HTERT RPE-1 (cell line): ENCODE measurements around the gene IL36G.

ENCODE experiments used
- in situ Hi-C: fragments of 300-500 bp; cut with MboI; formaldehyde crosslinking; loops from 4 replicates; pipeline ENCODE4 v1.14.3; 2020; ENCODE audit warnings: low sequenced_read_pairs

IL36G gene

DNA sequence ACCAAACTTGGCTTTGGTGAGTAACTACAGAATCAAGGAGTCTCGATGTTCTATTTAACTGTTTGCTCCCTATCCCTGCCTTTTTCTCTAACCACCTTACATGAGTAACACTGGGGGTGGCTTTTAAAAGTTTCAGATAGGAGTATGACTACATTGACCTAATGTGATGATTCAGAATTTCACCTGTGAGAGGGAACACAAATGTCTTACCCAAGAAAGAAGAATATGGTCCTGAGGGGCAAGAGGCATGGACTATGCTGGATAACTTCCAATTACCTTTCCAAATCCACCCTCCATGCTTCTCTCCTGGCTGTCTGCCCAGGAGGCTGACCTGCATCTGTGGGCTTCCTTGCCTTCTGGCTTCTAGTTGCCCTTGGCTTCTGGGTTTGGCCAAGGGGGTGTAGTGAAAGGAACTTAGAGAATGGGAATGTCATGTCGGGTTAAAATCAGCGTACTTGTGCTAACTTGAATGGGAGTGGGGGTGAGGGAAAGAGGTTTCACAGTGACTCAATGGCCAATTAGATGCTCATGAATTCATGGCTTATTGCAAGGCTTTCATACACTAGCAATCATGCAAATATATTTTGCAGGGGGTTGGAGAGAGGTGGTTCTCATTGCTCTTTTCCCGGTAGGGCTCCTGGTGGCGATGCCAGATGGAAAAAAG is 5.3 kb upstream of the IL36G start:
- in situ Hi-C loops: no loop called here

DNA sequence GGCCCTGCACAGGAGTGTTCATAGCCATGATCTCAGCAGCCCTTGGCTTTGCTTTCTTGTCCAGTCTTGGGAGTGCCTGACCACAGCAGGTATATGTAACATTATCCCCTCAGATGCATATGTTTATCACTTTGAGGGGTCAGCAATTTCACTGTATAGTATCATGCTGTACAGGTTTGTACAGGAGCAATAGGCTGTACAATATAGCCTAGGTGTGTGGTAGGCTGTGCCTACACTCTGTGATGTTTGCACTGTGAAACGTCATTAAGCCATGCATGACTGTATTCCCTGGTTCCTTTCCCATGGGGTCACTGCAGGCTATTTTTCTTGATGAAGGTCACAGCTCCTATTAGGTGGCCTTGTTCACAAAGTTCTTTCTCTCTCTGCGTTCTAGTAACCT is 4.7 kb upstream of the IL36G start:
- in situ Hi-C loops: no loop called here

DNA sequence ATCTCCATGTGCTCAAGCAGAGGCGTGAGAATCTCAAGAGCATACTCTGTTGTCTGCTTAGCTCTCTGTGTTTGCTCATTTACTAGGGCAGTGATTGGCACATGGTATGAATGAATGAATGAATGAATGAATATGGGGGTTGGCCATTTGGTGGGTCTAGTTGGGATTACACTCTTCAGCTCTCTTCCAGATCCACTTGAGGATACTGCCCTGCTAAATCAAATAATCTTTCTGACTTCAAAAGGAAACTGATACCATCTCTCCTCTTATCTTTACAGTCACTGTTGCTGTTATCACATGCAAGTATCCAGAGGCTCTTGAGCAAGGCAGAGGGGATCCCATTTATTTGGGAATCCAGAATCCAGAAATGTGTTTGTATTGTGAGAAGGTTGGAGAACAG is 1.9 kb downstream of the IL36G start:
- in situ Hi-C loops: no loop called here

DNA sequence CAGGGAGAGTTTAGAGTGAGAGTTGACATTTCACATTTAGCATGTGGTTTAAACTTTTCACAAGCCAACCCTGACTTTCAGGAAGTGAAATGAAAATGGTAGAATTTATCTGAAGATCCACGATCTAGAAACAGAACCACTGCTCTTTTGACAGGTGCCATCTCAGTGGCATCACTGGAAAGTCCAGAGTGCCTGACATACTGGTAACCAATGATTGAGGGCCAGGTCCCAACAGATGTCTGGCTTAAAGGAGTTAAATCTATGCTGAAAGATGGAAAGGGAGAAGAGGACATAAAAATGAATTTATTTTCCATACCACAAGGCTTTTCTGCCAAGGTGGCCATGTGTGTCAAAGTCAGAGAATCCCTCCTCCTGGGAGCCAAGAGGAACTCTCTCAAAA is 2.7 kb downstream of the IL36G start:
- in situ Hi-C loops: no loop called here

DNA sequence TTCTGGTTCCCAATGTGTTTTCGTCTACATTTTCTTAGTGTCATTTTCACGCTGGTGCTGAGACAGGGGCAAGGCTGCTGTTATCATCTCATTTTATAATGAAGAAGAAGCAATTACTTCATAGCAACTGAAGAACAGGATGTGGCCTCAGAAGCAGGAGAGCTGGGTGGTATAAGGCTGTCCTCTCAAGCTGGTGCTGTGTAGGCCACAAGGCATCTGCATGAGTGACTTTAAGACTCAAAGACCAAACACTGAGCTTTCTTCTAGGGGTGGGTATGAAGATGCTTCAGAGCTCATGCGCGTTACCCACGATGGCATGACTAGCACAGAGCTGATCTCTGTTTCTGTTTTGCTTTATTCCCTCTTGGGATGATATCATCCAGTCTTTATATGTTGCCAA is 7.3 kb downstream of the IL36G start:
- in situ Hi-C loops: no loop called here

DNA sequence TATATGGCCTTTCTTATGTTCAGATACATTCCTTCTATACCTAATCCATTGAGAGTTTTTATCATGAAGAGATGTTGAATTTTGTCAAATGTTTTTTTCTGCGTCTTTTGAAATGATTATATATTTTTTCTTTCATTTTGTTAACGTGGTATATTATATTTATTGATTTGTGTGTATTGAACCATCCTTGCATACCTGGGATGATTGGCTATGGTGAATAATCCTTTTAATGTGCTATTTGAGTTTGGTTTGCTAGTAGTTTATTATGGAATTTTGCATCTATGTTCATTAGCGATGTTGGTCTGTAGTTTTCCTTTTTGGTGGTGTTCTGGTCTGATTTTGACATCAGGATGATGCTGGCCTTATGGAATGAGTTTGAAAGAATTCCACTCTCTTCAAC is 11.8 kb downstream of the IL36G start:
- in situ Hi-C loops: no loop called here

DNA sequence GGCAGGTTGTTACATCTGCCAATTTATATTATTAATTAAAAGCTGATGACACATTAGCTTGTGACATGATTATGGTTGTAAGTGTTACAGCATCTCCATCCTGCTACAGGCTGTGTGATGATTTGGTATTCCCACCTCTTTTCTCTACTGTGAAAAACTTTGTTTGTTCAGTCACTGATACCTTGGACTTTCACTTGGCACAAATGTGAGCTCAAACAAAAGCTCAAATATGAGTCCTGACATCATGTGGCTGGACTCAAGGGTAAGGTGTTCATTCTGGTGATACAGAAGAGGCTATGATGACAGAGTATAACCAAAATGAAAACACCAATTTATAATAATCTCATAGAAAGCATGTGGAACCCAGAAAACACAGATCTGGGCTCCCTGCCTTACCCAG is 16.0 kb downstream of the IL36G start:
- in situ Hi-C loops: no loop called here

DNA sequence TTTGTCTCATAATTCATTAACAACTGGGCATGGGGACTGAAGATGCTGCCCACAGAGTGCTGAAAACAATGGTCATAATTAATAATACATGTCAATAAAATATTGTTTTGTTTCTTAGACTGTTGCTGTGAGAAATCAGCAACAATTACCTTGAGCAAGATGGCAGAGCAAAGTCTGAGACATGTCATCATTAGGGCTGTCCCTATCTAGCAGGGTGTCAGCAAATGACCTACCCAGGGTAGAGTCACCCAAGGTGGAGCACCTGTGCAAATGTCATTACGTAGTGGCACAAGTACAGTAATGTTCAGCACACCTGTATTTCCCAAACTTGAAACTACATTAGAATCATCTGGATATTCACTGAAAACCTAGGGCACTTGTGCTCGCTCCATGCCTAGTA is 16.8 kb downstream of the IL36G start:
- in situ Hi-C loops: no loop called here

DNA sequence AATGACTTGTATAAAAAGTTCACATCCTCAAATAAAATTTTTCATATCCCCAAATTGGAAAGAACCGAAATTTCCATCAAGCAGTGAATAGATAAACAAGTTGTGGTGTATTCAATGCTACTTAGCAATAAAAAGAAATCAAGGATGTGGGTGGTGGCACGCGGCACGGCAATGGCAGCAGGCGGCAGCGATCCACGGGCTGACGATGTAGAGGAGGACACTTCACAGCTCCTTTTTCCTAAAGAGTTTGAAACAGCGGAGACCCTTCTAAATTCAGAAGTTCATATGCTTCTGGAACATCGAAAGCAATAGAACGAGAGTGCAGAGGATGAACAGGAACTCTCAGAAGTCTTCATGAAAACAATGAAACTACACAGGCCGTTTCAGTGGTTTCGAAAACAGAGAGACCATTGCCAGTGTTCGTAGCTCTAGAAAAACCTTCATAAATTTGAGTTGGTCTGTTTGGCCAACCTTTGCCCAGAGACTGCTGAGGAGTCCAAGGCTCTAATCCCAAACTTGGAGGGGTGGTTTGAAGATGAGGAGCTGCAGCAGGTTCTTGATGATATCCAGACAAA is 17.6 kb downstream of the IL36G start:
- in situ Hi-C loops: no loop called here

DNA sequence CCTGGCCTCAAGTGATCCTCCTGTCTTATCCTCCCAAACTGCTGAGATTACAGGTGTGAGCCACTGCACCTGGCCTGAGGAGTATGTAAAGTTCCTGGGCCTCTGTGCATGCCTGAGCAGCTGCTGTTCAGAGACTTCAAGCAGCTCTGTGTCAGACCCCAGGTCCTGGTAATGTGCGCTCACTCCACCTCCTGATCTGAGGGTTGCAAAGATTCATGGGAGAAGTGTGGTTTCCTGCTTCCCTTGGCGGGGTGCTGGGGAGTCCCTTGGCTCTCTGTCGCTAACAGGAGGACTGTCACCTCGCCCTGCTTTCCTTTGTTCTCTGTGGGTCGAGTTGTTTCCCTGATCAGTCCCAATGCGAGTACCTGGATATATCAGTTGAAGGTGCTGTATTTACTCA is 18.8 kb downstream of the IL36G start:
- in situ Hi-C loops: no loop called here

DNA sequence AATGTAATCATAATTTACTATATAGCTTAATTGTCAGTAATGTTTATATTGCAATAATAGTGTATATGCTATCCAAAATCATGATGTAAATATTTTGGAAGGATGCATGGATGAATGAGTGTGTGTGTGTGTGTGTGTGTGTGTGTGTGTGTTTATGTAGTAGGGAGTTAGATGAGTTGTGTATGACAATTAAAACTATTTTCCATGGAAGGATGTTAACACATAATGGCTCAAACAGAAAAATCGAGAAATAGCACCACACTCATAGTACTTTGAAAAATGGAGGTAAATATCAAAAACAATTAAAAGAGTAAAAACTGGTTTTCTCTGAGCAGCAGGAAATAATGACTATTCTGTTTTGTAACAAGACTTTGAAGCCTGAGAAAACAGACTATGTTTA is 19.3 kb downstream of the IL36G start:
- in situ Hi-C loops: no loop called here

DNA sequence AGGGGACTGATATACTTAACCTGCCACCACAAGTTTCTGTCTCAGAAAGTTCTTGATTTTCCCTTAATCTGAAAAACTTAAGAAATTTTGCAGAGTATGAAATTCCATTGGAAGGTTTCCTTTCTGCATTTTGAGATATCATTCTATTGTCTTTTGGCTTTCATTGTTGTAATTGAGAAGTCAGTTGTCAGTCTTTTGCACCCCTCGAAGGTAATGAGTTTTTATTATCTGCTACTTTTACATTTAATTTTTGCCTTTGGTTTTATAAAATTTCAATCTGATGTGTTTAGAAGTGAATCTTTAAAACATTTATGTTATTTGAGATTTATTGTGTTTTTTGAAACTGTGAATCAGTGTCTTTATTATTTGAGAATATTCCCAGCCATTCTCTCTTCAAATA is 22.6 kb downstream of the IL36G start:
- in situ Hi-C loops: no loop called here

DNA sequence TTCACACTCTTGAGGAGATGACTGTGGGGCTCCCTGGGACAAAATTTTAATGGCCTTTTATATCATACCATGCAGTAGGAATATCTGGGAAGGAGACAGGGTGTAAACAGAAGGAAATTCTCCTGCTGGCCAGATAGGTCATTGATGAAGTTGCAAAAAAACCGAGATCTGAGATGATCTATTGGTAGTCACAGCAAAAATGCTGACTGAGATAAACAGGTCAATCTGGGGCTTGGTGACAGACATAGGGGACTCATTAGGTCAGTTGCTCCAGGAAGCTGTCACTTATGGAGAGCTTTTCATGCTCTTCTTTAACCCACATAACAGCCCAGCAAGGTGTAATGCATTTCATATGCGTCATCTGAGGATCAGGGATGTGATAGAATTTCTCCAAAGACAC is 24.9 kb downstream of the IL36G start:
- in situ Hi-C loops: no loop called here

DNA sequence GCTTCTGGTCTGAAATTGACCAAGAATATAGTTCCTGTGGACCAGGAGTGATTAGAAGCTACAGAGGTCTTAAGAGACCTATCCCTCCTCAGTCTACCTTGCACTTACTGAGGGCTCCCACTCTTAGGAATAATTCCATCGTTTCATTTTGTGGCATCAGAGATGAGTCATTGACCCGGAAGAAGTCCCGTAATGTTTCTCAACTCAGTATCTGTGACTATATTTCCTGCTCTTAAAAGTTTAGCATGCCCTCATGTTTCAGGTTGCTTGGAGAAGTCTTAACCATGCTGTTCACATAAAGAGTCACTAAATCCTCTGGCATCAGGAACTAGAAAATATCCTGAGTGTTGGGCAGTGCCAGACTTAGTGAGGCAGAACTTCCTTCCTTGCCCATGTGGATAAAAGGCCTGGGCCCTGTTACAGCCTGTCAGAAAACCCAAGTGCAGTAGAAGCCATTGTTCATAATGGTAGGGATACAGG is 27.3 kb downstream of the IL36G start, which contains the start of gene IL36A:
Gene IL36A (plus strand): TSS at position 430 of the 480 bp plus-strand sequence. CDS start 413 bp downstream, outside the sequence.
- in situ Hi-C loops: no loop called here

DNA sequence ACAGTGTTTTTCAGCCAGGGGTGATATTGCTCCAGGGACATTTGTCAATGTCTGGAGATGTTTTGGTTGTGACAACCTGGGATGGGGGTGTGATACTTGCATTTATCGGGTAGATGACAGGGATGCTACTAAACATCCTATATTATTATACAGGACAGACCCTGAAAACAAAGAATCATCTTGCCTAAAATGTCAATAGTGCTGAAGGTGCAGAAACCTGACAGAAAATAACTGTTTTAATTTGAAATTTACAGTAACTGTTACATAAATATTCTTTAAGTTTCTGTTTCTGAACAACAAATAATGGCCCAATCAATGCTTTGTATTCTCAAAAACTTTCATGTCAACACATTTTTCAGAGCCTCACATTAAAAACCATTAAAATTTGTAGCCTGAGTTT is 29.4 kb downstream of the IL36G start:
- in situ Hi-C loops: no loop called here

DNA sequence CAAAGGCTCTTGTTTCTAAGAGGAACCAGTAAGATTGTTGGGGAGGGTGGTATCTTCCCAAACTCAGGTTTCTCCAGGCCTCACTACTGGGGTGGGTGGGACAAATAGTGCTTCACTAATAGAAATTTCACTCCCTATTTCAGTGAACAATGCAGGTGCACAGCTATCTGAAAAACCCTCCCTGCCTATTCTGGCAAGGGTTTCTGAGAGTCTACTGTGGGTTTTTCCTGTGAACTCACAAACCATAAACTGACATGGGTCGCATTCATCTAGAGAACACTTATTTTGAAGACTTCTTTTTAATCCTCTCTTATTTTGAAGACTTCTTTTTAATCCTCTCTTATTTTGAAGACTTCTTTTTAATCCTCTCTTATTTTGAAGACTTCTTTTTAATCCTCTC is 31.8 kb downstream of the IL36G start:
- in situ Hi-C loops: no loop called here

DNA sequence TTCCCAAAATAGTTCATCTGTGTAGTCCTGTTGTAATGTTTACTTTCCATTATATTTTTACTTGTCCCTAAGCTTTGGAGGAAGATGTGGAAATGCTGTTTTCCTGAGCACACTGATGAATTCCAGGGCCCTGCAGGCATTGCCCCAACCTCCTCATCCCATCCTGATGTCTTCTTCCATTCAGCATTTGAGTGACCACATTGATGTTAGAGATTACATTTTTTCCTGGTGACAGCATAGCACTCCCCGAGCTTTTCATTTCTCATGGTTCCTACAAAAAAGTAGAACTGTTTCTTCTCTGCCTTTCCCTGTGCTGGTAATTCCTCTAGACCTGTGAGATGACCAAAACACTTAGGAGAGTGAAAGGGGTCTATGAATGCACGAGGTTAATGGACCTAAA is 32.3 kb downstream of the IL36G start:
- in situ Hi-C loops: no loop called here

DNA sequence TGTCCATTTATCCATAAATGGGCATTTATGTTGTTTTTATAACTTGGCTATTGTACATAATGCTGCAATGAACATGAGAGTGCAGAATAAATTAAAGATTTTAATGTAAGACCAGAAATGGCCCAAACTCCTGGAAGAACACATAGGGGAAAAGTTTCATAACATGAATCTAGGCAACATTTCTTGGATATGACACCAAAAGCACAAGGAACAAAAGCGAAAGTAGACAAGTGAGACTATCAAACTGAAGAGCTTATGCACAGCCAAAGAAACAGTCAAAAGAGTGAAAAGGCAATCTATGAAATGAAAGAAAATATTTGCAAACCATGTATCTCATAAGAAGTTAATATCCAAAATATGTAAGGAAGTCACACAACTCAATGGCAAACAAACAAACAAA is 33.3 kb downstream of the IL36G start:
- in situ Hi-C loops: no loop called here

DNA sequence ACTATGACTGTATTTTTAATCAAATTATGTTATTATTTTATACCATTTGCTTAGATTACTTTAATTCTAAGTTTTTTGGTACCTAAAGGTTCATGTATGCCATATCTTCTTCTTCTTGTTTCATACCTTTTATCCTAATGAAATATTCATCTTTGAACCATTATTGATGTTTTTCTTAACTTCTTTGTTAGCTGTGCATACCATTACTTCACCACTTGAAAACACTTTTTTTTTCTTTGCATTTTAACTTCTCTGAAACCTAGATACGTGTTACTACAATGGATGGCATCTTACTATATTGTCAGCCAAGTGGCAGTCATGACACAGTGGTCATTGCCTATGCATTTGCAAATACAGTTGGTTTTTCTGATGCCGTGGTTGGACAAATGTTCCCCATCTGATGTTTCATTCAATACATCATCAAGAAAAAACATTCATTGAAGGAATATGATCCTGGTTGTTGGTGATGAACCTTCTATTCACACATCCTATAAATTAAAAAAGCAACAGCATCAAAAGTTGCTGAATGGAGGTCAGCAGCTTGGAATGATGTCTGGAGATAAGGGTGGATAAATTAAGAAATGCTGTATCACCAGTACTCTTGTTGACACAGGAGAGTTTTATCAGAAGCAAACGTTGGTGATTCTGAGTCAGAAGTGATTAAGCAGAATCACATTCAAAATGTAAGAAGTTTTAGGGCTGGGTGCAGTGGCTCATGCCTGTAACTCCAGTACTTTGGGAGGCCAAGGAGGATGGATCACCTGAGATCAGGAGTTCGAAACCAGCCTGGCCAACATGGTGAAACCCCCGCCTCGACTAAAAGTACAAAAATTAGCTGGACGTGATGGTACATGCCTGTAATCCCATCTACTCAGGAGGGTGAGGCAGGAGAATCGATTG is 34.9 kb downstream of the IL36G start:
- in situ Hi-C loops: no loop called here

DNA sequence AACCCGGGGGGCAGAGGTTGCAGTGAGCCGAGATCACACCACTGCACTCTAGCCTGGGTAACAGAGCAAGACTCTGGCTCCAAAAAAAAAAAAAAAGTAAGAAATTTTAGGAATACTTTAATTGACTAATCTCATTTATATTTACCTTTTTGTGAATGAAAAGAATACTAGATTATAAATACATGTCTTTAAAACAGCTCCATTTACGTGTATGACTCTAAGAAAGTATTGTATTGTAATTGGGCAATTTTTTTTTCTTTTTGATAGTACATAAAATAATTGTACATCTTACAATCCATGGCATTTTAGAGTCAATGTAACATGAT is 35.5 kb downstream of the IL36G start:
- in situ Hi-C loops: no loop called here

DNA sequence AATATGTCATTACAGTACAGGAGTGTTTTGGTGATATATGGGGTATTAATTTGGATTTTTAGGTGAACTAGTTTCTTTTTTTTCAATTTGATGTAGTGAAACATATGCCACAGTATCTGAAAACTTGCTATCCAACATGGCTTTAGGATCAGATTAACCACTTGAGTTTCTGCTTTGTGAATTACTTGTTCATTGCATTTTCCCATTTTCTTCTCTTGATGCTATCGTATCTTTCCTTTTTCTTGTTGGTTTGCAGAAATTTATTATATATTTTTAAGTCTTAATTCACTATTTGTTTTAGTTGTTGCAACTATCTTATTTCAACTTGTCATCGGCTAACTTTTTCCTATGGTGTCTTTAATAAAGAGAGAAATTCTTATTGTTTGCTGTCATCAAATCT is 36.3 kb downstream of the IL36G start:
- in situ Hi-C loops: no loop called here

DNA sequence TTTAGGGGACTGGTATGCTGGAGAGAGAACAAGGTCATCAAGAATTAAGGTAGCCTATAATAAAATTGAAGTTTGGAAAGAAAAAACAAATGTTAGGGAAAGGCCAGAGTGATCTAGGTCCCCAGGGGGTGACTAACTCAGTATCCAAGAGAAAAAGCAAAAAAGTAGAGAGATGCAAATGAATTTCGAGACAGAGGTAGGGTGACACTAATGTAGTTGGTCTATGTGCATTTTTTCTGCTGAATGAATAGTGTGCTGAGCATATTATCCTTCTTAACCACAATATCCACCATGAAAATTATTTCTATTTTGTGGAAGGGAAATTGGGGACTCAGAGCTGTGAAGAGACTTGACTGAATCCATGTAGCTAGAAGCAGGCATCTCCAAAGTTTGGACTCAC is 37.2 kb downstream of the IL36G start:
- in situ Hi-C loops: no loop called here
